ENCODE results near the gene CDH19.

CDH19 gene

DNA sequence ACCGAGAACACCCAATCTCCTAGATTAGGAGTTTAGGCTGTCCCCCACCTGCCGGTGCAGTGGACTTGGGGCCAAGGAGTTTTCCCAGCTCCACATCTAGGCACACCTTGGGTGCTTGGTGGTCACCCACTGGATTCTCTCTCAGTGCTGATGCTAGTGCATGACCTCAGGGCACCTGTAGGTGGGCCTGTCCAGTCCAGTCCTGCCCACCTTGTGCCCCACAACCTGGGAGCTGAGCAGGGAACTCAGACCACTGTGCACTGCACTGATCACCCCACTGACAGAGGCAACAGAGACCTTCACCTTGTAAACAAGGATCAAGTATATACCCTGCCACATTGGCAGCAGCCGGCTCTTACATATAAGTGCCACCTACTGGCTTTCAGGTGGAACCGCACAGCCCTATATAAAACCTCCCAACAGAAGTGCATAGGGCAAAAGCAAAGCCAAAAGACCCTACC, 12.7 kb upstream of the CDH19 start:
- no peak for DNase-seq (ENCODE audit: low read depth, low spot score)
- TF ChIP-seq, protein P1, sequence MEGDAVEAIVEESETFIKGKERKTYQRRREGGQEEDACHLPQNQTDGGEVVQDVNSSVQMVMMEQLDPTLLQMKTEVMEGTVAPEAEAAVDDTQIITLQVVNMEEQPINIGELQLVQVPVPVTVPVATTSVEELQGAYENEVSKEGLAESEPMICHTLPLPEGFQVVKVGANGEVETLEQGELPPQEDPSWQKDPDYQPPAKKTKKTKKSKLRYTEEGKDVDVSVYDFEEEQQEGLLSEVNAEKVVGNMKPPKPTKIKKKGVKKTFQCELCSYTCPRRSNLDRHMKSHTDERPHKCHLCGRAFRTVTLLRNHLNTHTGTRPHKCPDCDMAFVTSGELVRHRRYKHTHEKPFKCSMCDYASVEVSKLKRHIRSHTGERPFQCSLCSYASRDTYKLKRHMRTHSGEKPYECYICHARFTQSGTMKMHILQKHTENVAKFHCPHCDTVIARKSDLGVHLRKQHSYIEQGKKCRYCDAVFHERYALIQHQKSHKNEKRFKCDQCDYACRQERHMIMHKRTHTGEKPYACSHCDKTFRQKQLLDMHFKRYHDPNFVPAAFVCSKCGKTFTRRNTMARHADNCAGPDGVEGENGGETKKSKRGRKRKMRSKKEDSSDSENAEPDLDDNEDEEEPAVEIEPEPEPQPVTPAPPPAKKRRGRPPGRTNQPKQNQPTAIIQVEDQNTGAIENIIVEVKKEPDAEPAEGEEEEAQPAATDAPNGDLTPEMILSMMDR (IDR thresholded peaks at IDR 0.05; ENCODE audit: insufficient read depth, low read length, missing control alignments) = no peak
- CTCF ChIA-PET = no interaction called here
- H3K4me3 ChIP-seq (ENCODE audit: low read depth, low read length) = no peak overlapping the region
- POLR2A ChIA-PET = no interaction called here

DNA sequence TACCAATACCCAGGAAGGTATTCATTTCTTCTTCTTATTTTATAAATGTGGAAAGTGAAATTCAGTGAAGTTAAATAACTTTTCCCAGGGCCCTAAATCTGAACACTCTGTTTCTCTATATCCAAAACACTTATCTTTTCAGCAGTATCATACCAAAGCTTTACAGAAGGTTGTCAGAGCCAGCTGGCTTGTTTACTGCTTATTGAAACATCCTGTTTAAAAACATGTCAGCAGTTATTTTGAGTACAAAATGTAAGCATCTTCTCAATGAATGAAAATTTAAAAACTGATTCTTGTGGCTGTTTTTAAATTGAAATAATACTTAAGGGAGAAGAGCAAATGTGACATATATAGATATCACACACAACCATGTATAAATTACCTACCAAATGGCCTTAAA, 11.3 kb upstream of the CDH19 start:
- no peak overlapping the region for H3K4me3 ChIP-seq (ENCODE audit: low read depth, low read length)
- ChIA-PET POLR2A (no interaction called here), CTCF (no interaction called here)
- no peak for DNase-seq (ENCODE audit: low read depth, low spot score)
- TF ChIP-seq, protein P1 (IDR thresholded peaks at IDR 0.05; ENCODE audit: insufficient read depth, low read length, missing control alignments) = no peak

DNA sequence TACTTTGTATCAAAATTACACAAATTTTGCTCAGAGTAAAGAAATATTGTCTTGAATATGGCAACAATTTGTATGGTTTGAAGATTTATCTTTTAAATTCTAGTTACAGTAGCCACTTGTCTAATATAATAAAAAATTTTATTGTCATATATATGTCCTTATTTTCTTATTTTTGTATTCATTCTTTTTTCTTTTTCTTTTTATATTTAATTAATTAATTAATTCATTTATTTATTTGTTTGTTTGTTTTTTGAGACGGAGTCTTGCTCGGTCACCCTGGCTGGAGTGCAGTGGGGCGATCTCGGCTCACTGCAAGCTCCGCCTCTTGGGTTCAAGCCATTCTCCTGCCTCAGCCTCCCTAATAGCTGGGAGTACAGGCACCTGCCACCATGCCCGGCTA, 3.7 kb upstream of the CDH19 start:
- POLR2A ChIA-PET = no interaction called here
- no peak overlapping the region for H3K4me3 ChIP-seq (ENCODE audit: low read depth, low read length)
- TF ChIP-seq, protein P1 (IDR thresholded peaks at IDR 0.05; ENCODE audit: insufficient read depth, low read length, missing control alignments) = no peak
- CTCF ChIA-PET = no interaction called here
- no peak for DNase-seq (ENCODE audit: low read depth, low spot score)

DNA sequence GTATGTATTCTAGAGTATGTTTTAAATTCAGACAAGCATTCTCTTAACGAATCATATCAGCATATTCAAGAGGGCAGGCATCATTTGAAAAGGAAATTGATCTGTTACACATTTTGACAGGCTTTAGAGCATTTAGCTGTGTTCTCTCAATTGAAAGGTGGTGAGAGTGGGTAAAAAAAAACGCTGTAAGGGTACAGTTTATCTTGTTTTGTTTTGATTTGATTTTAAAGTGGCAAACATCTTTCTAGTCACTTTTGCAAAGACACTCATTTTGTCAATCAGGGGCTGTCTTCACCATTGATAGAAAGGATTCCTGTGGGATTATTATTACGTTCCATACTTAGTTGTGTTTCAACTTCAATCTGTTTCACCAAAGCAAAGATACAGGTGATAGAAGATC, 2.2 kb downstream of the CDH19 start:
- TF ChIP-seq, protein P1 (IDR thresholded peaks at IDR 0.05; ENCODE audit: insufficient read depth, low read length, missing control alignments) = no peak
- no peak for DNase-seq (ENCODE audit: low read depth, low spot score)
- CTCF ChIA-PET = no interaction called here
- POLR2A ChIA-PET = no interaction called here
- no peak overlapping the region for H3K4me3 ChIP-seq (ENCODE audit: low read depth, low read length)

DNA sequence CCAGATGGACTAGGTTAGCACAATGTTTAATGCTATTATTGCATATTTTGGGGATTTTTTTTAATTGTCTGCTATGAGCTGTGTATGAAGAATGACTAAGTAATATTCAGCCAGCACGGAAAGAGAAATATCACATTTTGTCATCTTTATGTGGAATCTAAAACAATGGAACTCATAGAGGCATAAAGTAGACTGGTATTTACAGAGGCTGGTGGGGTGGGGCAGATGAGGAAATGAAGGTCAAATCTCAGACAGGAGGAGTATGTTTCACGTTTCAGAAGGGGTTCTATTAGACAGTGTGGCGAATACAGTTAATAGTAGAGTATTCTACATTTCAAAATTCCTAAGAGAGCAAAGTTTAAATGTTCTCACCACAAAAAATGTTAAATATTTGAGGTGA, 4.7 kb downstream of the CDH19 start:
- H3K4me3 ChIP-seq (ENCODE audit: low read depth, low read length) = no peak overlapping the region
- CTCF ChIA-PET = no interaction called here
- no peak for DNase-seq (ENCODE audit: low read depth, low spot score)
- POLR2A ChIA-PET = no interaction called here
- TF ChIP-seq, protein P1 (IDR thresholded peaks at IDR 0.05; ENCODE audit: insufficient read depth, low read length, missing control alignments) = no peak

DNA sequence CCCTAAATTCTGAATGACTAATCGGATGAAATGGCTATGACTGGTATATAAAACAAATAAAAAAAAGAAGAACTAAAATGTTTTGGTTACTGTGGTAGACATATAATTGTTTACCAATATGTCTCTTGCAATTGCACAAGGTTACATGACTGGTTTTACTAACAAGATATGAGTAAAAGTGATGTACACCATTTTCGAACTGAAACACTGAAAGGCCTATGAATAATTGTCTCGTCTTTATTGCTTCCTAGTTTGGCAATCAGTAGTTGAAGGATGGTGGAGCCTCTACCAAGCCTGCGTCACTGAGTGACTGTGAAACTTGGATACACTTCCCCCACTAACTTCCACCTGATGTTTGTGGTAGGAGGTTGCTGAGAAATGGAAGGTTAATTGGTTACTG, 16.5 kb downstream of the CDH19 start:
- POLR2A ChIA-PET = no interaction called here
- H3K4me3 ChIP-seq (ENCODE audit: low read depth, low read length) = no peak overlapping the region
- no peak for DNase-seq (ENCODE audit: low read depth, low spot score)
- TF ChIP-seq, protein P1 (IDR thresholded peaks at IDR 0.05; ENCODE audit: insufficient read depth, low read length, missing control alignments) = no peak
- CTCF ChIA-PET = no interaction called here
